H9 (cell line): ENCODE results near the gene XCR1. TPM values are rescaled to one million over a fixed set of nuclear protein-coding genes. Genes with fewer than 3 reads are reported as not detected.

ENCODE experiments used
- DNase-seq: peaks from one replicate; pipeline ENCODE4 v3.0.0-alpha.2; 2017
- H2AFZ ChIP-seq: one replicate; pipeline ENCODE4 v1.6.1; 2013; ENCODE audit warnings: mild to moderate bottlenecking, low read length, control low read depth, moderate library complexity
- H2AK5ac ChIP-seq: 2 replicates; pipeline ENCODE4 v1.6.1; 2013; ENCODE audit warnings: low read length, control low read depth, mixed read lengths; ENCODE audit not compliant: insufficient read length
- H2BK120ac ChIP-seq: one replicate; pipeline ENCODE4 v1.6.1; 2013; ENCODE audit warnings: low read depth, mild to moderate bottlenecking, low read length, control low read depth, inconsistent platforms; ENCODE audit not compliant: poor library complexity, severe bottlenecking
- H2BK12ac ChIP-seq: 2 replicates; pipeline ENCODE4 v1.6.1; 2013; ENCODE audit warnings: low read length, control low read depth, mixed read lengths, low read depth; ENCODE audit not compliant: insufficient read length
- H2BK15ac ChIP-seq: 2 replicates; pipeline ENCODE4 v1.6.1; 2013; ENCODE audit warnings: low read depth, low read length, control low read depth
- H2BK20ac ChIP-seq: one replicate; pipeline ENCODE4 v1.6.1; 2013; ENCODE audit warnings: low read depth, mild to moderate bottlenecking, low read length, control low read depth, inconsistent platforms; ENCODE audit not compliant: poor library complexity, severe bottlenecking
- H2BK5ac ChIP-seq: 2 replicates; pipeline ENCODE4 v1.6.1; 2013; ENCODE audit warnings: low read length, control low read depth, mixed read lengths; ENCODE audit not compliant: insufficient read length
- H3K14ac ChIP-seq: 2 replicates; pipeline ENCODE4 v1.6.1; 2013; ENCODE audit warnings: low read length, control low read depth; ENCODE audit not compliant: insufficient read depth
- H3K18ac ChIP-seq: 2 replicates; pipeline ENCODE4 v1.6.1; 2013; ENCODE audit warnings: low read depth, mild to moderate bottlenecking, mixed read lengths, low read length, control low read depth; ENCODE audit not compliant: insufficient read length
- H3K23ac ChIP-seq: 2 replicates; pipeline ENCODE4 v1.6.1; 2013; ENCODE audit warnings: low read length, control low read depth, mixed read lengths, low read depth; ENCODE audit not compliant: insufficient read length
- H3K23me2 ChIP-seq: 2 replicates; pipeline ENCODE4 v1.6.1; 2013; ENCODE audit warnings: low read depth, mild to moderate bottlenecking, mixed read lengths, low read length, control low read depth; ENCODE audit not compliant: insufficient read length, poor library complexity, severe bottlenecking
- H3K27ac ChIP-seq: 2 replicates; pipeline ENCODE4 v1.5.1; 2013; ENCODE audit warnings: low read length, control low read depth, mixed read lengths, low read depth; ENCODE audit not compliant: insufficient read length
- H3K27me3 ChIP-seq: 2 replicates; pipeline ENCODE4 v1.6.1; 2013; ENCODE audit warnings: low read length, control low read depth, inconsistent platforms; ENCODE audit not compliant: insufficient read depth
- H3K4ac ChIP-seq: 2 replicates; pipeline ENCODE4 v1.6.1; 2013; ENCODE audit warnings: low read depth, mild to moderate bottlenecking, control low read depth, inconsistent platforms, low read length, moderate library complexity
- H3K4me1 ChIP-seq: 2 replicates; pipeline ENCODE4 v1.6.1; 2013; ENCODE audit warnings: low read length, control low read depth, inconsistent platforms; ENCODE audit not compliant: insufficient read depth
- H3K4me2 ChIP-seq: 2 replicates; pipeline ENCODE4 v1.6.1; 2013; ENCODE audit warnings: low read length, control low read depth, mixed read lengths; ENCODE audit not compliant: insufficient read length, insufficient read depth
- H3K56ac ChIP-seq: 2 replicates; pipeline ENCODE4 v1.6.1; 2013; ENCODE audit warnings: low read depth, mild to moderate bottlenecking, mixed read lengths, low read length, control low read depth; ENCODE audit not compliant: insufficient read length
- H3K79me1 ChIP-seq: 2 replicates; pipeline ENCODE4 v1.6.1; 2013; ENCODE audit warnings: low read depth, mild to moderate bottlenecking, moderate library complexity, low read length, control low read depth, inconsistent platforms; ENCODE audit not compliant: insufficient read depth, poor library complexity, severe bottlenecking
- H3K79me2 ChIP-seq: 2 replicates; pipeline ENCODE4 v1.6.1; 2013; ENCODE audit warnings: low read length, control low read depth, inconsistent platforms; ENCODE audit not compliant: insufficient read depth
- H3K9ac ChIP-seq: 2 replicates; pipeline ENCODE4 v1.6.1; 2013; ENCODE audit warnings: low read length, control low read depth, mixed read lengths; ENCODE audit not compliant: insufficient read length; ENCODE audit errors: extremely low read depth
- H3K9me3 ChIP-seq: one replicate; pipeline ENCODE4 v1.6.1; 2013; ENCODE audit warnings: low read depth, low read length, inconsistent platforms; ENCODE audit not compliant: control insufficient read depth
- H3T11ph ChIP-seq: one replicate; pipeline ENCODE4 v1.6.1; 2013; ENCODE audit warnings: mild to moderate bottlenecking, low read length, control low read depth, inconsistent platforms
- H4K20me1 ChIP-seq: one replicate; pipeline ENCODE4 v1.6.1; 2013; ENCODE audit not compliant: control insufficient read depth, insufficient read length, insufficient read depth
- H4K5ac ChIP-seq: 2 replicates; pipeline ENCODE4 v1.6.1; 2013; ENCODE audit warnings: low read depth, mild to moderate bottlenecking, mixed read lengths, low read length, control low read depth; ENCODE audit not compliant: insufficient read length
- H4K8ac ChIP-seq: replicated peaks from 2 replicates; pipeline ENCODE4 v1.6.1; 2013; ENCODE audit warnings: low read length, control low read depth, mixed read lengths, low read depth; ENCODE audit not compliant: insufficient read length
- H4K91ac ChIP-seq: 2 replicates; pipeline ENCODE4 v1.6.1; 2013; ENCODE audit warnings: low read depth, mild to moderate bottlenecking, moderate library complexity, mixed read lengths, low read length, control low read depth; ENCODE audit not compliant: insufficient read length
- H3K27ac Mint-ChIP-seq, 3 experiments: 2 replicates in 2 of 3; 3 replicates in 1 of 3; pipeline ENCODE4 v1.8.0; 2020 to 2021; ENCODE audit warnings: mixed read lengths in 3 of 3, mild to moderate bottlenecking in 1 of 3, moderate library complexity in 1 of 3
- H3K27me3 Mint-ChIP-seq: 2 replicates; pipeline ENCODE4 v1.8.0; 2021; ENCODE audit warnings: low read depth, mild to moderate bottlenecking, moderate library complexity, mixed read lengths
- H3K36me3 Mint-ChIP-seq, 3 experiments: 2 replicates in 2 of 3; 3 replicates in 1 of 3; pipeline ENCODE4 v1.8.0; 2020 to 2021; ENCODE audit warnings: low read depth in 3 of 3, mixed read lengths in 3 of 3; ENCODE audit not compliant: insufficient read depth in 1 of 3
- H3K4me1 Mint-ChIP-seq, 2 experiments: 2 replicates each; pipeline ENCODE4 v1.8.0; 2020; ENCODE audit warnings: mixed read lengths in 2 of 2
- H3K4me3 Mint-ChIP-seq, 2 experiments: 2 replicates in 1 of 2; 3 replicates in 1 of 2; pipeline ENCODE4 v1.8.0; 2020 to 2021; ENCODE audit warnings: mild to moderate bottlenecking in 2 of 2, mixed read lengths in 2 of 2, moderate library complexity in 1 of 2
- H3K9me3 Mint-ChIP-seq, 2 experiments: 2 replicates in 1 of 2; 3 replicates in 1 of 2; pipeline ENCODE4 v1.8.0; 2020; ENCODE audit warnings: mild to moderate bottlenecking in 2 of 2, mixed read lengths in 2 of 2, moderate library complexity in 1 of 2
- CTCF ChIP-seq: fragments of 200-600 bp; sonication (generic); conservative IDR thresholded peaks from 3 replicates; pipeline ENCODE4 v1.8.0; 2021; ENCODE audit warnings: antibody characterized with exemption, mild to moderate bottlenecking
- total RNA-seq: library from RNA; stranded (reverse); gene quantifications from 2 replicates; pipeline ENCODE4 v1.2.1, GENCODE V29; 2021

The XCR1 gene
- total RNA-seq, 1 experiment from 2014 or later = not detected

- no peaks in the 10 kb centered on the region for H3K23me2 ChIP-seq
- Mint-ChIP-seq H3K9me3 (peaks cover 13 to 15% of the 10 kb centered on the region in 2 experiments), H3K4me3 (no peak overlapping the region), H3K27me3 (peaks cover 5% of the 10 kb centered on the region; the same call in 1 of the 2 replicates), H3K36me3 (peaks cover 0 to 4% (median 2%) of the 10 kb centered on the region in 3 experiments; a peak in 5 of 7 replicates), H3K4me1 (no peaks in the 10 kb centered on the region; a peak in 1 of 4 replicates), H3K27ac (no peak overlapping the region)
- no peaks in the 10 kb centered on the region for H3K27me3 ChIP-seq
- no peak for DNase-seq
- TF ChIP-seq CTCF = no peak
- no peak overlapping the region for H2BK20ac ChIP-seq
- H2BK12ac ChIP-seq = no peak overlapping the region
- no peak overlapping the region for H2BK5ac ChIP-seq
- no peak overlapping the region for H3K23ac ChIP-seq
- no peak overlapping the region for H2BK120ac ChIP-seq
- H3K14ac ChIP-seq = no peak overlapping the region
- H4K91ac ChIP-seq = no peak overlapping the region
- H3K18ac ChIP-seq = no peak overlapping the region
- H2BK15ac ChIP-seq = no peak overlapping the region
- no peak overlapping the region for H4K5ac ChIP-seq
- no peaks in the 10 kb centered on the region for H4K20me1 ChIP-seq
- no peaks in the 10 kb centered on the region for H3K4me1 ChIP-seq
- H3K4ac ChIP-seq = no peak overlapping the region
- H2AFZ ChIP-seq = no peak overlapping the region
- no peak overlapping the region for H2AK5ac ChIP-seq
- no peak overlapping the region for H4K8ac ChIP-seq
- H3T11ph ChIP-seq = no peak overlapping the region
- no peak overlapping the region for H3K4me2 ChIP-seq
- H3K9me3 ChIP-seq = peaks cover 5% of the 10 kb centered on the region
- H3K9ac ChIP-seq = no peak overlapping the region
- H3K79me2 ChIP-seq = no peaks in the 10 kb centered on the region
- no peak overlapping the region for H3K27ac ChIP-seq
- no peak overlapping the region for H3K56ac ChIP-seq
- H3K79me1 ChIP-seq = no peaks in the 10 kb centered on the region
Observed at GRCh38 chr3:46076606-46077005, 49.3 kb upstream of the XCR1 start.
